Stimulated activated CD8-positive, alpha-beta memory T cell treated with anti-CD3 and anti-CD28 coated beads, Interleukin-15, amount 100 ng/mL, for 1 hour (primary cell): ENCODE measurements around the gene B3GNT9.

ENCODE experiments used
- DNase-seq: peaks from one replicate; pipeline ENCODE4 v3.0.0-alpha.2; 2020; ENCODE audit warnings: low read depth

B3GNT9 gene

DNA sequence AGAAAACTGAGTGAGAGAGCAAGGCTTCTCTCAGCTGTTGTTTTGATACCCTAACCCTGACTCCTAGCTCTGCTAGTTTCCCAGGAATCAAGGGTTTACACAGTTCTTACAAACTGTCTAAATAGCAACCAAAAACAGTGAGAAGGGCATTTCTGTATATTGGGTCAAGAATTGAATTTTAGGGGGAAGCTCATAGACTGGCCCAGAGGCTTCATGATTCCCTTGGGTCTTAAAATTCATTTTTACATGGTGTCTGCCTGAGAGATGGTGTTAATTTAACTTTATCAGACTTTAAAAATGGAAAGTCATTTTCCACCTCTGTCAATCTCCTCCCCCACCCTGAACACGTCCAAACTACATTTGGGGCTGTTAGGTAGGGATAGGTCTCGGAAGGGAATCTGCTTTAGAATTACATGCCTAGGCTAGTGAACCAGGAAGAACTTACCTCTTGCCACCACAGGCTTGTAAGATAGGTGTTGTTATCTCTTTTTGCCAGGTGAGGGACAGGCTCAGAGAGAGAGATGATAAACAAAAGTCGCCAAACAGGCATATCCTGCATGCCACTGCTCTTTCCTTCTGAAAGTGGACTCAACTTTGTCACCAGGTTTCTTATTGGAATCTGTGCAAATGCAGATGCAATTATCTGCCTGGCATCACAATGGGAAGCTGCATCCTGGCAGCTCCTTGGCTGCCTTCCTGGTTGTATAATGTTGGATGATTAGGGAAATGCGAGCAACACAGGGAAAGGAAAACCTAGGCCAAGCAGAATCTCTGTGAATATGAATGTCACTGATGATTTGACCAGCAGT, 38.0 kb downstream of the B3GNT9 start:
- DNase-seq = no peak

GRCh38 chr16:67111951-67112444, 38.8 kb downstream of the B3GNT9 start:
- DNase-seq = no peak

DNA sequence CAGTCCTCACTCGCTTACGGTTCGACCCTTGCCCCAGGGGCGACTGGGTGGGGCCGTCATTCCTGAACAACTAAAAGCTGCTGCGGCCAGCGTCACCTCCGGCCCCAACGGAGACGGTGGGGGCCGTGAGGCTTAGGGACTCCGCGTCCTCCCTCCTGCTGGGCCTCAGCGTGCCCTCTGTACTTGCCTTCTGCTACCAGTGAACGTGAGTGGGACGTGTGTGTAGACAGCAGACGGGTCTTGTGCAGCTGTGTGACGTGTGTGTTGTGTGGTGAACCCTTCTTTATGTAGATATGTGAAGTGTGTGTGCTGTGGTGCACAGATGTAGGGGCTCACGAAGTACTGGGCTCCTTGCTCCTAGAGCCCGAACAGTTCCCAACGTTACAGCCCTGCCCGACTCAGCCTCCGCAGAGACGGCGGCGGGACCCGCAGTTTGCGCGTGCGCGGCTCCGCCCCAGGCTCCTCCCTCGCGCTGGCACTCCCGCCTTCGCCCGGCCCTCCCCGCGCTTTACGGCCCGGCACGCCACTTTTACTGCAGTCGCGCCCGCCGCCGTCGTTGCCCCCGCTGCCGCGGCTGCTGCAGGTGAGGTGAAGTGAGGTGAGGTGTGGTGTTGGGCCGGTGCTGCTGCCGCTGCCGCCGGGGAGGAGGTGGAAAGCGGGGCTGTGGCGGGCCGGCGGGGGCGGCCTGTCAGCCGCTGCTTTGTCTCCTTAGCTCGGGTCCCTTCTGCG, 41.2 kb downstream of the B3GNT9 start, which contains the start of gene PHAF1:
TSS of gene PHAF1 (plus strand) at position 535 of the 729 bp plus-strand sequence. CDS start 235 bp downstream, outside the sequence.
- peak; percentile 93 for DNase-seq

- DNase-seq = no peak
These were observed 41.8 kb downstream of the B3GNT9 start for GRCh38 chr16:67108931-67109406.

GRCh38 chr16:67108489-67108888, 42.3 kb downstream of the B3GNT9 start:
- DNase-seq = no peak

- no peak for DNase-seq
These were observed 44.9 kb downstream of the B3GNT9 start for GRCh38 chr16:67105881-67106280.

DNA sequence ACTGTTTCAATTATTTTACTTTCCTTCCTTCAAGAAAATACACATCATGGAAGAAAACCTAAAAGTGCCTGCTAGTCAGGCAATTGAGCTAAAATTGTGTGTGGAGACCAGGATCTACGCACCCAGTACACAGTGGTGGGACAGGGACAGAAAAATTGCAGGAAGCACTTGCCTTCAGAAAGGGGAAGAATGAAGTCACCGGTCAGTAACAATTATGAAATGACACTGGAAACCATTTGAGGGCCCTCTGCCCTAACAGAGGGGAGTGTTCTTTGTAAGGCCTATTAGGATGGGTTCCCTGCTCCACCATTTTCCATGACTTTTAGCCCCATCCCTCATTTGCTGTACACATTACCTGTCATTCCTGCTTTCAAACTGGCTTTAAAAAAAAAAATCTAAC, 45.6 kb downstream of the B3GNT9 start:
- DNase-seq = no peak

DNA sequence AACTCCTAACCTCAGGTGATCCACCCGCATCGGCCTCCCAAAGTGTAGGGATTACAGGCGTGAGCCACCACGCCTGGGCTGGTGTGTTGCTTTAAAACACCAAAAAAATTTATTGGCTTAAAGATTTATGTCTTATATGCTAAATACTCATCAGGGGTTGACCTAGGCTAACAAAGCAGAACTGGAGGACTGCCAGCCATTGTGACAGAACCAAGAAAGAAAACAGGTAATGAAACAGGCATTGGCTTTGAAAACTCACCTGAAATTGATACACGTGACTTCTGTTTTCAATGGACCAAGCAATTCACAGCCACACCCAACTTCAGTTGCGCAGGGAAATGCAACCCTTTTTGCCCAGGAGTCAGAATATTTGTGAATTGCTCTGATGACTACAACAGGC, 46.0 kb downstream of the B3GNT9 start:
- DNase-seq = no peak

GRCh38 chr16:67104061-67104460, 46.7 kb downstream of the B3GNT9 start:
- DNase-seq = no peak

DNA sequence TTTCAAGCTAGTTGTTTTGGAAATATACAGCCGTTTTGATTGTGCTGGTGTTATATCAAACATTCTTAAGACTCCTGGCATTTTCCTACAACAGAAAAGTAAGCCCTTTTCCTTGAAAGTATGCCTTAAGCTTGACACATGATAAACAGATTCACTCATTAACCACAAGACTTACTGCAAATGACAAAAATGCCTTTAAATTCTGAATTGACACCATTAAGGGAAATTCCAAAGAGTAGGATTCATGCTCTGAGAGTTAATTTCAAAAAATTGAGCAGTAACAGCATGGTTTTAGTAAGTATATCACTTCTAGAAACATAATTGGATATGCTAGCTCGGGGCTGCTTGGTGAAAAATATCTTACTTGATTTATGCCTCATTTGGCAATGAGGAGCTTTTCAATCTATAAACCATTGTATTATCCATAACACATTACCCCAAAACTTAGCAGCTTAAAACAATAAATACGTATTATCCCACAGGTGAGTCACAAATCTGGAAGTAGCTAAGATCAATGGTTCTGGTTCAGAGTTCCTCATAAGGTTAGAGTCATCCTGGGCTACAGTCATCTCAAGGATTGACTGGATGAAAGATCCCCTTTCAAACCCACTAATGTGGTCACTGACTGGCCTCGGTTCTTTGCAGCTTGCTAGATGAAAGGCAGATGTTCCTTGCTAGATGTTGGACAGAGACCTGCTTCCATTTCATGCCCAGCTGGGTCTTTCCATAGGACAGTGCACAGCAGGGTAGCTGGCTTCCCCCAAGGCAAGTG, 49.3 kb downstream of the B3GNT9 start:
- DNase-seq = no peak

- DNase-seq = no peak
These were observed 50.1 kb downstream of the B3GNT9 start for GRCh38 chr16:67100569-67101310.

- DNase-seq = no peak
These were observed 52.2 kb downstream of the B3GNT9 start for GRCh38 chr16:67098599-67098998.
